Measurements from ENCODE around the gene CEP85L. TPM values are rescaled to one million over a fixed set of nuclear protein-coding genes. Genes with fewer than 3 reads are reported as not detected.

CEP85L gene
- total and polyA plus RNA-seq, 10 donors, result 6.3 to 46.5 (median 30.7) TPM

DNA sequence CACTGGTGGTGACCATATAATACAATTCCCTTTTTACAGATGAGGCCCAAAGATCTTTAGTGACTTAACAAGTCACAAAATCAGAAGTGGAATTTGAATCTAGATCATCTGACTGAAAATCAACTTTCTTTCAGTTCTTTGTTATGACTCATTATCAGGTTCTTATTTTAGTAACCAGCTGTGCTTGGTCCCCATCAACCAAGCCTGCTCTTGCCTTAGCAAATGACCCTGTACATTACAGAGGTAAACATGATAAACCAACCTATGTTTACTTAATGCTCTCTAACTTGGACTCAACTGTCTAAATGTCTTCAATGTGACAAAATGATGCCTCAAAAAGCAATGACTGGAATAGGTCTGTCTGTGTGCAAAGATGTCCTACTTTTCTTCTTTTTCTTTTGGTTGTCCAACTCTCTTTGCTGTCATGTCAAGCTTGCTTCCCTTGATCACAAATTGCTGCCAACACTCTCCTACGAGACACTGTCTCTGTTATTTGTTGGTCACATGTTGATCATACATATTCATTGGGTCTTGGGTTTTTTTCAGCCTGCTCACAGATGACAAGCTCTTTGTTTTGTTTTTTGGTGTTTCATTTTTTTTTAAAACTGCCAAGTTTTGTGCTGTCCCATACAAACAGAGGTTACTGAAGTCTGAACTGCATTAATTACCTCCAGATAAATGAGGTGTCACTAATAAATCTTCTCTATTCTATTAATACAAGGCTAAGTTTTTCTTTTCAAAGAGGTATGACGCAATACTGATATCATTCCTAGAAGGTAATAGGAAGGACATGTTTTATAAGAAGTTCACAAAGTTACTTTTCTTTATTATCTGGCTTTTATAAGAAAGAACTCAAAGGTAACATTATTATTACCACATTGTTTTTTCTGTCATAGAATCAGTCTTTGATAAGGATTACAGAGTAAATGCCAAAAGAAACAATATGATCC, 165.5 kb downstream of the CEP85L start:
- 89 to 96% (median 93%) methylated on average over 2 of the region's 2 CpGs for WGBS, 5 donors
- H3K36me3 ChIP-seq, result peaks cover 5 to 82% (median 49%) of the 10 kb centered on the region in 6 donors

DNA sequence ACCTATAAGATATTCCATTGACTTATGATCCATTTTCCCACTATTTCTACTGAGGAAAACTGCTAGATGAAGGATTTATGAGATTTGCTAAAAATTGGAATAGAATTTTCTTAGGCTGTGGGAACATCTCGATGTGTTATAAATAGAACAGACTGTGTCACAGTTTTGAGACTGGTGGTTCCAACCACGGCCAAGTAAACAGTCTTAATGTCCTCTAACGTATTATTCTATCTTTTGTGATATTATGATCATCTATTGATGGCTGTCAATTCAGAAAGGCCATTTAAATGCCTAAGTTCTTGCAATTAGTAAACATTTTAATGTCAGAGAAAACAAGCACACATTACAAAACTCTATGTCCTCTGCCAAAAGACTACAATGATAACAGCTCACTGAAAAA, 174.8 kb downstream of the CEP85L start:
- Histone ChIP-seq H3K27ac (no peak overlapping the region), H3K4me3 (no peak overlapping the region), H3K27me3 (replicated peaks in 1 of 7) (no peaks in the 10 kb centered on the region), H3K36me3 (peaks cover 0 to 63% (median 15%) of the 10 kb centered on the region in 6 donors), H3K9me3 (no peaks in the 10 kb centered on the region), H3K4me1 (no peaks in the 10 kb centered on the region)
- intact Hi-C loops (cut with DNase I; ENCODE audit: low total_unique reads), result no loop called here
- WGBS, 5 donors, result 90 to 96% (median 93%) methylated on average over 3 of the region's 3 CpGs
- TF ChIP-seq, protein P1, sequence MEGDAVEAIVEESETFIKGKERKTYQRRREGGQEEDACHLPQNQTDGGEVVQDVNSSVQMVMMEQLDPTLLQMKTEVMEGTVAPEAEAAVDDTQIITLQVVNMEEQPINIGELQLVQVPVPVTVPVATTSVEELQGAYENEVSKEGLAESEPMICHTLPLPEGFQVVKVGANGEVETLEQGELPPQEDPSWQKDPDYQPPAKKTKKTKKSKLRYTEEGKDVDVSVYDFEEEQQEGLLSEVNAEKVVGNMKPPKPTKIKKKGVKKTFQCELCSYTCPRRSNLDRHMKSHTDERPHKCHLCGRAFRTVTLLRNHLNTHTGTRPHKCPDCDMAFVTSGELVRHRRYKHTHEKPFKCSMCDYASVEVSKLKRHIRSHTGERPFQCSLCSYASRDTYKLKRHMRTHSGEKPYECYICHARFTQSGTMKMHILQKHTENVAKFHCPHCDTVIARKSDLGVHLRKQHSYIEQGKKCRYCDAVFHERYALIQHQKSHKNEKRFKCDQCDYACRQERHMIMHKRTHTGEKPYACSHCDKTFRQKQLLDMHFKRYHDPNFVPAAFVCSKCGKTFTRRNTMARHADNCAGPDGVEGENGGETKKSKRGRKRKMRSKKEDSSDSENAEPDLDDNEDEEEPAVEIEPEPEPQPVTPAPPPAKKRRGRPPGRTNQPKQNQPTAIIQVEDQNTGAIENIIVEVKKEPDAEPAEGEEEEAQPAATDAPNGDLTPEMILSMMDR (IDR thresholded peaks at IDR 0.05 in 8 of 11, conservative IDR thresholded peaks at IDR 0.05 in 3 of 11), result no peak
- TF ChIP-seq POLR2AphosphoS5 (IDR thresholded peaks at IDR 0.05) (no peak), POLR2A (IDR thresholded peaks at IDR 0.05) (no peak)
- DNase-seq, result no peak

More for the DNA sequence above, 165.5 kb downstream of the CEP85L start:
- no peak overlapping the region for H3K27ac ChIP-seq
- no peaks in the 10 kb centered on the region for H3K4me1 ChIP-seq
- intact Hi-C loops (cut with DNase I; ENCODE audit: low total_unique reads), result no loop called here
- TF ChIP-seq POLR2A (IDR thresholded peaks at IDR 0.05) (no peak), POLR2AphosphoS5 (IDR thresholded peaks at IDR 0.05) (no peak)
- TF ChIP-seq, protein P1 (IDR thresholded peaks at IDR 0.05 in 8 of 11, conservative IDR thresholded peaks at IDR 0.05 in 3 of 11), result no peak
- no peak overlapping the region for H3K4me3 ChIP-seq
- H3K9me3 ChIP-seq, result peaks cover 5 to 36% (median 30%) of the 10 kb centered on the region in 8 donors
- H3K27me3 ChIP-seq (replicated peaks in 1 of 7), result no peaks in the 10 kb centered on the region
- no peak for DNase-seq

DNA sequence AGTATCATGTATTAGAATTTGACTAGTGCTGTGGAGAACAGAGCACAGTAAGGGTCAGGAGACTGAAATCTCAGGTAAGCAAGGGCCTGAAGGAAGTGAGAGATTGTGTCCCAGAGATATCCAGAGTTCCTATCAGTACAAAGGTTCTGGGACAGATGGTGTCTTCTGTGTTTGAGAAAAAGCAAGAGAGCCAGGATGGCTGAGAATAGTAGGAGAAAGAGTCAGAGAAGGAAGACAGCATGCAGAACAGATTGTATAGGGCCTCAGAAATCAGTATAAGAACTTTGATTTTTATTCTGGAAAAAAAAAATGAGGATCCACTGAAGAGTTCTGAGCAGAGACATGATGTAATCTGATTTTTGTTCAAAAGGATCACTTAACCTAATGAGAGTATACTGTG, 178.1 kb downstream of the CEP85L start:
- Histone ChIP-seq H3K4me3 (no peak overlapping the region), H3K9me3 (no peaks in the 10 kb centered on the region), H3K4me1 (no peaks in the 10 kb centered on the region), H3K27ac (no peak overlapping the region), H3K36me3 (peaks cover 0 to 58% (median 12%) of the 10 kb centered on the region in 6 donors), H3K27me3 (replicated peaks in 1 of 7) (no peaks in the 10 kb centered on the region)
- no peak for DNase-seq
- intact Hi-C loops (cut with DNase I; ENCODE audit: low total_unique reads), result no loop called here
- no peak for TF ChIP-seq POLR2AphosphoS5 (IDR thresholded peaks at IDR 0.05)
- TF ChIP-seq, protein P1 (IDR thresholded peaks at IDR 0.05 in 8 of 11, conservative IDR thresholded peaks at IDR 0.05 in 3 of 11), result no peak
- no peak for TF ChIP-seq POLR2A (IDR thresholded peaks at IDR 0.05)

DNA sequence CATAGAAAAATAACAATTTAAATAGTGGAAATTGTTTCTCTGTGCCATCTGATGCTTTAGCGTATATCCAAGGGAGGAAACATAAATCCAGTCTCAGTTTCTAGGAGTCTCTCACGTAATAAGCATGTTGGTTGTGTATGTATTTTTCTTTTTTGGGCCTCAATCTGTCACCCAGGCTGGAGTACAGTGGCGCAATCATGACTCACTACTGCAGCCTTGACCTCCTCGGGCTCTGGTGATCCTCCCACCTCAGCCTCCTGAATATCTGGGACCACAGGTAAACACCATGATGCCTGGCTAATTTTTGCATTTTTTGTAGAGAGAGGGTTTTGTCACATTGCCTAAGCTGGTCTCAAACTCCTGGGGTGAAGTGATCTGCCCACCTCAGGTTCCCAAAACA, 181.9 kb downstream of the CEP85L start:
- WGBS, 5 donors, result 93 to 97% (median 96%) methylated on average over 4 of the region's 4 CpGs
- H3K27ac ChIP-seq, result no peak overlapping the region
- intact Hi-C loops (cut with DNase I; ENCODE audit: low total_unique reads), result no loop called here
- DNase-seq, result no peak
- TF ChIP-seq, protein P1 (IDR thresholded peaks at IDR 0.05 in 8 of 11, conservative IDR thresholded peaks at IDR 0.05 in 3 of 11), result no peak
- no peak for TF ChIP-seq POLR2AphosphoS5 (IDR thresholded peaks at IDR 0.05)
- TF ChIP-seq POLR2A (IDR thresholded peaks at IDR 0.05), result no peak
- no peak overlapping the region for H3K4me3 ChIP-seq
- no peaks in the 10 kb centered on the region for H3K9me3 ChIP-seq
- no peaks in the 10 kb centered on the region for H3K4me1 ChIP-seq
- H3K27me3 ChIP-seq (replicated peaks in 1 of 7), result no peaks in the 10 kb centered on the region
- peaks cover 0 to 71% (median 33%) of the 10 kb centered on the region in 6 donors for H3K36me3 ChIP-seq
